Activated gamma-delta T cell treated with anti-CD3 and anti-CD28 coated beads, Interleukin-2, amount 50 U/mL, for 16 hours (primary cell): ENCODE measurements around the gene CD6.
A peak's percentile ranks its signal among the peaks of the same experiment; 100 is the strongest.

Source experiments
- DNase-seq: peaks from one replicate; pipeline ENCODE4 v3.0.0-alpha.2; 2020; ENCODE audit warnings: low read depth

The CD6 gene

GRCh38 chr11:60971520-60971919 lies at the start of gene CD6:
Gene CD6, plus strand, starts transcription at chr11:60971680. Its CDS starts 186 bp downstream, at chr11:60971866.
- peak; percentile 57 for DNase-seq

- DNase-seq = no peak
Observed at GRCh38 chr11:60921777-60922335, 49.6 kb upstream of the CD6 start.

- no peak for DNase-seq
Observed at GRCh38 chr11:60922906-60923305, 48.6 kb upstream of the CD6 start.

GRCh38 chr11:60923326-60923725 lies 48.2 kb upstream of the CD6 start:
- no peak for DNase-seq

GRCh38 chr11:60923800-60924109 lies 47.7 kb upstream of the CD6 start:
- no peak for DNase-seq

- no peak for DNase-seq
Observed at GRCh38 chr11:60924110-60924905, 47.2 kb upstream of the CD6 start, which contains the start of gene TMEM132A. Gene TMEM132A, plus strand, starts transcription at chr11:60924460. Its CDS starts 174 bp downstream, at chr11:60924634.

- no peak for DNase-seq
Observed at GRCh38 chr11:60924906-60925853, 46.3 kb upstream of the CD6 start.

GRCh38 chr11:60925868-60926267 lies 45.6 kb upstream of the CD6 start:
- DNase-seq = no peak

- DNase-seq = no peak
Observed at GRCh38 chr11:60926500-60926899, 45.0 kb upstream of the CD6 start.

- no peak for DNase-seq
Observed at GRCh38 chr11:60927061-60927592, 44.4 kb upstream of the CD6 start.

GRCh38 chr11:60927600-60927999 lies 43.9 kb upstream of the CD6 start:
- DNase-seq = no peak

- DNase-seq = no peak
Observed at GRCh38 chr11:60928563-60929001, 42.9 kb upstream of the CD6 start.

- no peak for DNase-seq
Observed at GRCh38 chr11:60929764-60930163, 41.7 kb upstream of the CD6 start.

GRCh38 chr11:60930394-60930793 lies 41.1 kb upstream of the CD6 start:
- DNase-seq = no peak

GRCh38 chr11:60931917-60932316 lies 39.6 kb upstream of the CD6 start:
- no peak for DNase-seq

- DNase-seq = no peak
Observed at GRCh38 chr11:60932605-60933356, 38.7 kb upstream of the CD6 start.

- no peak for DNase-seq
Observed at GRCh38 chr11:60933416-60934123, 37.9 kb upstream of the CD6 start.

GRCh38 chr11:60934124-60934789 lies 37.2 kb upstream of the CD6 start:
- no peak for DNase-seq

- no peak for DNase-seq
Observed at GRCh38 chr11:60934790-60935605, 36.5 kb upstream of the CD6 start.
